RWPE1 (cell line): ENCODE data around the gene COL25A1.

Experiments used
- CTCF ChIA-PET: fragments of 350-600 bp; sonication (Branson Sonifier 250); formaldehyde crosslinking; extraction: SDS; loops from one replicate; lab custom pipeline; 2021; lab: Yijun Ruan, JAX
- POLR2A ChIA-PET: fragments of 400-600 bp; formaldehyde crosslinking; extraction: SDS; loops from one replicate; lab custom pipeline; 2020; ENCODE audit warnings: antibody characterized with exemption; ENCODE audit not compliant: low non-redundant PET; lab: Yijun Ruan, JAX
- DNase-seq: peaks from one replicate; pipeline ENCODE4 v3.0.0; 2012; ENCODE audit warnings: low spot score
- H3K27ac ChIP-seq: fragments of 450-650 bp; 2 replicates; pipeline ENCODE4 v1.5.1; 2017
- TF ChIP-seq, protein P1 (sequence below): fragments of 450-650 bp; conservative IDR thresholded peaks from 2 replicates; pipeline ENCODE4 v1.5.1; 2017; ENCODE audit warnings: low read depth, mild to moderate bottlenecking

The COL25A1 gene

GRCh38 chr4:109016200-109016599 lies 286.3 kb downstream of the COL25A1 start:
- ChIA-PET CTCF (no interaction called here), POLR2A (no interaction called here)
- TF ChIP-seq, protein P1, sequence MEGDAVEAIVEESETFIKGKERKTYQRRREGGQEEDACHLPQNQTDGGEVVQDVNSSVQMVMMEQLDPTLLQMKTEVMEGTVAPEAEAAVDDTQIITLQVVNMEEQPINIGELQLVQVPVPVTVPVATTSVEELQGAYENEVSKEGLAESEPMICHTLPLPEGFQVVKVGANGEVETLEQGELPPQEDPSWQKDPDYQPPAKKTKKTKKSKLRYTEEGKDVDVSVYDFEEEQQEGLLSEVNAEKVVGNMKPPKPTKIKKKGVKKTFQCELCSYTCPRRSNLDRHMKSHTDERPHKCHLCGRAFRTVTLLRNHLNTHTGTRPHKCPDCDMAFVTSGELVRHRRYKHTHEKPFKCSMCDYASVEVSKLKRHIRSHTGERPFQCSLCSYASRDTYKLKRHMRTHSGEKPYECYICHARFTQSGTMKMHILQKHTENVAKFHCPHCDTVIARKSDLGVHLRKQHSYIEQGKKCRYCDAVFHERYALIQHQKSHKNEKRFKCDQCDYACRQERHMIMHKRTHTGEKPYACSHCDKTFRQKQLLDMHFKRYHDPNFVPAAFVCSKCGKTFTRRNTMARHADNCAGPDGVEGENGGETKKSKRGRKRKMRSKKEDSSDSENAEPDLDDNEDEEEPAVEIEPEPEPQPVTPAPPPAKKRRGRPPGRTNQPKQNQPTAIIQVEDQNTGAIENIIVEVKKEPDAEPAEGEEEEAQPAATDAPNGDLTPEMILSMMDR, result no peak
- DNase-seq, result no peak
- H3K27ac ChIP-seq, result no peak overlapping the region

- ChIA-PET CTCF (no interaction called here), POLR2A (no interaction called here)
- no peak overlapping the region for H3K27ac ChIP-seq
- no peak for DNase-seq
- TF ChIP-seq, protein P1, result no peak
These were observed 287.0 kb downstream of the COL25A1 start for GRCh38 chr4:109015413-109015810.

GRCh38 chr4:109014593-109015412 lies 287.7 kb downstream of the COL25A1 start:
- no peak overlapping the region for H3K27ac ChIP-seq
- CTCF ChIA-PET, result interaction anchor here (0.6 kb wide), 1 partner anchor 294 kb away, joined by 3 read pairs; no protein-coding TSS in a partner anchor
- DNase-seq, result no peak
- TF ChIP-seq, protein P1, result no peak
- POLR2A ChIA-PET, result no interaction called here

DNA sequence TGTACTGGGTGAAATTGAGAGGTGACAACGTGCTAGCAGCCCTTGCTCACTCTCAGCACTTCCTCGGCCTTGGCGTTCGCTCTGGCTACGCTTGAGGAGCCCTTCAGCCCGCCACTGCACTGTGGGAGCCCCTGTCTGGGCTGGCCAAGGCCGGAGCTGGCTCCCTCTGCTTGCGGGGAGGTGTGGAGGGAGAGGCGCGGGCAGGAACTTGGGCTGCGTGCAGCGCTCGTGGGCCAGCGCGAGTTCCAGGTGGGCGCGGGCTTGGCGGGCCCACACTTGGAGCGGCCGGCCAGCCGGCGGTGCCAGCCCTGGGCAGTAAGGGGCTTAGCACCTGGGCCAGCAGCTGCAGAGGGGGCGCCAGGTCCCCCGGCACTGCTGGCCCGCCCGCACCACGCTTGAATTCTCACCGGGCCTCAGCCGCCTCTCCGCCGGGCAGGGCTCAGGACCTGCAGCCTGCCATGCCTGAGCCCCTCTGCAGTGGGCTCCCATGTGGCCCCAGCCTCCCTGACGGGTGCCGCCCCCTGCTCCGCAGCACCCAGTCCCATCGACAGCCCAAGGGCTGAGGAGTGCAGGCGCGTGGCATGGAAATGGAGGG lies 290.1 kb downstream of the COL25A1 start:
- H3K27ac ChIP-seq, result no peak overlapping the region
- ChIA-PET CTCF (no interaction called here), POLR2A (no interaction called here)
- no peak for DNase-seq
- TF ChIP-seq, protein P1, result no peak

GRCh38 chr4:109011241-109012026 lies 291.0 kb downstream of the COL25A1 start:
- CTCF ChIA-PET, result no interaction called here
- no peak overlapping the region for H3K27ac ChIP-seq
- TF ChIP-seq, protein P1, result no peak
- POLR2A ChIA-PET, result no interaction called here
- no peak for DNase-seq

- H3K27ac ChIP-seq, result no peak overlapping the region
- TF ChIP-seq, protein P1, result no peak
These were observed 291.9 kb downstream of the COL25A1 start for GRCh38 chr4:109010521-109010920.

More at GRCh38 chr4:109010521-109010920, 291.9 kb downstream of the COL25A1 start:
- POLR2A ChIA-PET, result no interaction called here
- no peak for DNase-seq
- CTCF ChIA-PET, result no interaction called here
